DOHH2 (cell line): ENCODE measurements around the gene MS4A10.

Experiments
- H3F3A ChIP-seq: fragments of 200-600 bp; sonication (generic), shearing (Covaris generic); 2 replicates; pipeline ENCODE4 v1.6.0; 2016; ENCODE audit warnings: antibody characterized with exemption, mild to moderate bottlenecking; ENCODE audit not compliant: control insufficient read depth, insufficient read depth
- H3K27ac ChIP-seq: fragments of 200-600 bp; sonication (generic); 2 replicates; pipeline ENCODE4 v1.5.1; 2014; ENCODE audit warnings: low read depth, mild to moderate bottlenecking, low read length, moderate library complexity
- H3K27me3 ChIP-seq: fragments of 200-600 bp; sonication (generic); 2 replicates; pipeline ENCODE4 v1.6.1; 2014; ENCODE audit warnings: mild to moderate bottlenecking, low read length, mixed read lengths; ENCODE audit not compliant: control insufficient read depth
- H3K36me3 ChIP-seq: fragments of 200-600 bp; sonication (generic); 2 replicates; pipeline ENCODE4 v1.6.1; 2014; ENCODE audit warnings: mild to moderate bottlenecking, low read length, moderate library complexity, mixed read lengths; ENCODE audit not compliant: control insufficient read depth
- H3K4me1 ChIP-seq: fragments of 200-600 bp; sonication (generic); 2 replicates; pipeline ENCODE4 v1.6.1; 2014; ENCODE audit warnings: mild to moderate bottlenecking, low read length, mixed read lengths; ENCODE audit not compliant: control insufficient read depth
- H3K4me2 ChIP-seq: fragments of 200-600 bp; sonication (generic); 2 replicates; pipeline ENCODE4 v1.6.0; 2014; ENCODE audit warnings: mild to moderate bottlenecking, low read length, moderate library complexity
- H3K4me3 ChIP-seq: fragments of 200-600 bp; sonication (generic); 2 replicates; pipeline ENCODE4 v1.5.1; 2014; ENCODE audit warnings: mild to moderate bottlenecking, low read length, mixed read lengths
- H3K79me2 ChIP-seq: fragments of 200-600 bp; sonication (generic); 2 replicates; pipeline ENCODE4 v1.6.1; 2014; ENCODE audit warnings: mild to moderate bottlenecking, low read length, mixed read lengths; ENCODE audit not compliant: control insufficient read depth
- H3K9me2 ChIP-seq: fragments of 200-600 bp; sonication (generic); replicated peaks from 2 replicates; pipeline ENCODE4 v1.6.1; 2014; ENCODE audit warnings: mild to moderate bottlenecking, low read length, mixed read lengths; ENCODE audit not compliant: control insufficient read depth
- H3K9me3 ChIP-seq: fragments of 200-600 bp; sonication (generic); 2 replicates; pipeline ENCODE4 v1.6.1; 2014; ENCODE audit warnings: antibody characterized with exemption, low read length, mixed read lengths; ENCODE audit not compliant: control insufficient read depth, insufficient read depth
- H4K20me1 ChIP-seq: fragments of 200-600 bp; sonication (generic); 2 replicates; pipeline ENCODE4 v1.6.0; 2014; ENCODE audit warnings: low read depth, mild to moderate bottlenecking, antibody characterized with exemption, low read length, moderate library complexity; ENCODE audit not compliant: control insufficient read depth, insufficient read depth
- EZH2phosphoT487 ChIP-seq: fragments of 200-600 bp; sonication (generic); IDR thresholded peaks from 2 replicates; pipeline ENCODE4 v1.6.1; 2017; ENCODE audit warnings: borderline replicate concordance, mild to moderate bottlenecking, antibody characterized with exemption, low read length, moderate library complexity, mixed read lengths
- TF ChIP-seq, protein P1 (sequence below): fragments of 200-600 bp; sonication (generic); IDR thresholded peaks from one replicate; pipeline ENCODE4 v1.5.1; 2014; ENCODE audit warnings: antibody characterized with exemption, mild to moderate bottlenecking, low read depth, low read length; ENCODE audit not compliant: poor library complexity, severe bottlenecking

Gene MS4A10

DNA sequence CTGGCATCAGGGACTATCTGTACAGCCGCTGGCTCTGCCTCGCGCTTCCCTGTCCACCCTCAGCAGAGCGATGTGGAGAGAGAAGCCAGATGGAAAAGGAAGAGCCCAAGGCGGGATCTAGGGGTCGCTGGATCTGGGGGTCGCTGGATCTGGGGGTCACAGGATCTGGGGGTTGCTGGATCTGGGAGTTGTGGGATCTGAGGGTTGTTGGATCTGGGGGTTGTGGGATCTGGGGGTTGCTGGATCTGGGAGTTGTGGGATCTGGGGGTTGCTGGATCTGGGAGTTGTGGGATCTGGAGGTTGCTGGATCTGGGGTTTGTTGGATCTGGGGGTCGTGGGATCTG is 2.0 kb upstream of the MS4A10 start:
- H3K9me2 ChIP-seq, result no peaks in the 10 kb centered on the region

DNA sequence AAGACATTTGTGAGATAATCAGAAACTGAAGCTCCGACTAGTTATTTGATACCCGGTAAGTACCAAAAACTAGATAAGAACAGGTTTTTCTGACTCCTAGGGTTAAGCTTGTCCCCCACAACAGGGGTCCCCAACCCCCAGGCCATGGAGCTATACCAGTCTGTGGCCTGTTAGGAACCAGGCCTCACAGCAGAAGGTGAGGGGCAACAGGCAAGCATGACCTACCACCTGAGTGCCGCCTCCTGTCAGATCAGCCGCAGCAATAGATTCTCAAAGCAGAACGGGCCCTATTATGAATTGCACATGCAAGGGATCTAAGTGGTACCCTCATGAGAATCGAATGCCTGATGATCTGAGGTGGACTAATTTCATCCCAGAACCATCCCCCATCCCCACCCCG is 1.2 kb upstream of the MS4A10 start:
- H3K79me2 ChIP-seq, result no peaks in the 10 kb centered on the region
- H3F3A ChIP-seq, result no peaks in the 10 kb centered on the region
- no peak overlapping the region for H3K27ac ChIP-seq
- no peak overlapping the region for H3K4me3 ChIP-seq
- H3K9me2 ChIP-seq, result no peaks in the 10 kb centered on the region
- no peaks in the 10 kb centered on the region for H4K20me1 ChIP-seq
- no peak for TF ChIP-seq EZH2phosphoT487
- TF ChIP-seq, protein P1, sequence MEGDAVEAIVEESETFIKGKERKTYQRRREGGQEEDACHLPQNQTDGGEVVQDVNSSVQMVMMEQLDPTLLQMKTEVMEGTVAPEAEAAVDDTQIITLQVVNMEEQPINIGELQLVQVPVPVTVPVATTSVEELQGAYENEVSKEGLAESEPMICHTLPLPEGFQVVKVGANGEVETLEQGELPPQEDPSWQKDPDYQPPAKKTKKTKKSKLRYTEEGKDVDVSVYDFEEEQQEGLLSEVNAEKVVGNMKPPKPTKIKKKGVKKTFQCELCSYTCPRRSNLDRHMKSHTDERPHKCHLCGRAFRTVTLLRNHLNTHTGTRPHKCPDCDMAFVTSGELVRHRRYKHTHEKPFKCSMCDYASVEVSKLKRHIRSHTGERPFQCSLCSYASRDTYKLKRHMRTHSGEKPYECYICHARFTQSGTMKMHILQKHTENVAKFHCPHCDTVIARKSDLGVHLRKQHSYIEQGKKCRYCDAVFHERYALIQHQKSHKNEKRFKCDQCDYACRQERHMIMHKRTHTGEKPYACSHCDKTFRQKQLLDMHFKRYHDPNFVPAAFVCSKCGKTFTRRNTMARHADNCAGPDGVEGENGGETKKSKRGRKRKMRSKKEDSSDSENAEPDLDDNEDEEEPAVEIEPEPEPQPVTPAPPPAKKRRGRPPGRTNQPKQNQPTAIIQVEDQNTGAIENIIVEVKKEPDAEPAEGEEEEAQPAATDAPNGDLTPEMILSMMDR, result no peak
- H3K4me2 ChIP-seq, result no peak overlapping the region
- no peaks in the 10 kb centered on the region for H3K36me3 ChIP-seq
- H3K9me3 ChIP-seq, result no peaks in the 10 kb centered on the region
- 0 out of 2 replicates have a peak, but pooled peaks cover 3% of the 10 kb centered on the region for H3K27me3 ChIP-seq
- no peaks in the 10 kb centered on the region for H3K4me1 ChIP-seq

More for the DNA sequence above, 2.0 kb upstream of the MS4A10 start:
- Histone ChIP-seq H3K9me3 (no peaks in the 10 kb centered on the region), H4K20me1 (no peaks in the 10 kb centered on the region), H3K4me2 (no peak overlapping the region), H3K4me1 (no peaks in the 10 kb centered on the region), H3K4me3 (no peak overlapping the region), H3K36me3 (no peaks in the 10 kb centered on the region), H3K27ac (no peak overlapping the region), H3F3A (no peaks in the 10 kb centered on the region), H3K27me3 (0 out of 2 replicates have a peak, but pooled peaks cover 3% of the 10 kb centered on the region), H3K79me2 (no peaks in the 10 kb centered on the region)
- TF ChIP-seq, protein P1, result no peak
- no peak for TF ChIP-seq EZH2phosphoT487

DNA sequence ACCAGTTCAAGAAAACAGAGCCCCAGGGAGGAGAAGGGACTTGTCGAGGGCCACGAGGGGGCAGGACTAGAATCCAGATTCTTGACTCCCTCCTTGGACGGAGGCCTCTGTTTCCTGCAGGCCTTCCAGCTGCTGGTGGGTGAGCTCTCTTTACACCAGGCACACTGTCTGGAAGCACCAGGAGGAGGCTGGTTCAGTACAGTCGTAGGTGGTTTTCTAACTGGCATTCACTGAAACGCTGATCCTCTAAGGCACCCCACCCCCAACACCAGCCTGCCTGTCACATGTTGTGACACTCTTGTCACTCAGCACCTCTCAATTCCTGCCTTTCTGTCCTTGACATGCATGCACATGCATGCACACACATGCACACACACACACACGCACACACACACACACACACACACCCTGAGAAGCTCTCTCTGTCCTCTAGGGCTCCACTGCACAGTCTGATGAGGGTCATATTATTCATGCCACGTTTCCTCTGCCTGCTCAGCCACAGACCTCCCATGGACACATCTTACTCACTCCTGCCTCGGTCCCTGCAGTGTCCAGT is 751 bp downstream of the MS4A10 start:
- Histone ChIP-seq H4K20me1 (no peaks in the 10 kb centered on the region), H3K36me3 (no peaks in the 10 kb centered on the region), H3F3A (no peaks in the 10 kb centered on the region), H3K9me3 (no peaks in the 10 kb centered on the region), H3K79me2 (no peaks in the 10 kb centered on the region), H3K4me2 (no peak overlapping the region), H3K27ac (no peak overlapping the region), H3K4me3 (no peak overlapping the region), H3K27me3 (0 out of 2 replicates have a peak, but pooled peaks cover 3% of the 10 kb centered on the region), H3K9me2 (no peaks in the 10 kb centered on the region), H3K4me1 (no peaks in the 10 kb centered on the region)
- TF ChIP-seq EZH2phosphoT487, result no peak
- TF ChIP-seq, protein P1, result no peak
